ENCODE measurements around the gene FGF1.

The FGF1 gene

GRCh38 chr5:142680605-142681259 lies 5.2 kb downstream of the FGF1 start:
- Histone ChIP-seq H3K4me3 (ENCODE audit: low read depth, low read length) (no peak overlapping the region), H3K9me3 (ENCODE audit: control insufficient read depth, insufficient read depth, low read depth, low read length) (no peaks in the 10 kb centered on the region), H3K4me1 (ENCODE audit: control insufficient read depth, insufficient read depth, low read length) (no peaks in the 10 kb centered on the region), H3K27ac (ENCODE audit: extremely low read depth, low read depth, low read length) (no peak overlapping the region), H3K36me3 (ENCODE audit: control insufficient read depth in 2 of 2, insufficient read depth in 1 of 2, low read length in 2 of 2) (no peaks in the 10 kb centered on the region)
- ChIA-PET POLR2A (no interaction called here), CTCF (interaction anchor here (1.0 kb wide), 1 partner anchor 18 kb away, joined by 8 read pairs; no protein-coding TSS in a partner anchor)
- TF ChIP-seq ZFP37 (tag by site-specific recombination; IDR thresholded peaks at IDR 0.05) (no peak), ZNF302 (tag by site-specific recombination; IDR thresholded peaks at IDR 0.05; ENCODE audit: low read depth) (no peak), HOXA7 (CRISPR knock-in tag; IDR thresholded peaks at IDR 0.05; ENCODE audit: borderline replicate concordance) (no peak), ZSCAN18 (tag by site-specific recombination; IDR thresholded peaks at IDR 0.05) (no peak), ZNF248 (tag by site-specific recombination; IDR thresholded peaks at IDR 0.05) (no peak), PRDM10 (tag by site-specific recombination; IDR thresholded peaks at IDR 0.05) (0 out of 2 replicates have a peak, but pooled peaks have one; percentile 8), ZNF585B (tag by site-specific recombination; IDR thresholded peaks at IDR 0.05) (no peak), SCRT2 (tag by site-specific recombination; IDR thresholded peaks at IDR 0.05) (peak; percentile 70), KLF1 (tag by site-specific recombination; IDR thresholded peaks at IDR 0.05) (0 out of 2 replicates have a peak, but pooled peaks have one; percentile 32), AEBP2 (tag by site-specific recombination; IDR thresholded peaks at IDR 0.05; ENCODE audit: borderline replicate concordance) (no peak), ZNF501 (tag by site-specific recombination; IDR thresholded peaks at IDR 0.05) (no peak), ZNF354C (tag by site-specific recombination; IDR thresholded peaks at IDR 0.05; ENCODE audit: borderline replicate concordance, low read depth) (no peak), ZNF776 (tag by site-specific recombination; IDR thresholded peaks at IDR 0.05; ENCODE audit: borderline replicate concordance) (no peak), ZNF623 (tag by site-specific recombination; IDR thresholded peaks at IDR 0.05) (no peak), ZNF48 (tag by site-specific recombination; IDR thresholded peaks at IDR 0.05) (no peak), ZNF292 (tag by site-specific recombination; IDR thresholded peaks at IDR 0.05; ENCODE audit: borderline replicate concordance, low read depth) (no peak)

- Histone ChIP-seq H3K4me3 (ENCODE audit: low read depth, low read length) (no peak overlapping the region), H3K4me1 (ENCODE audit: control insufficient read depth, insufficient read depth, low read length) (no peaks in the 10 kb centered on the region), H3K27ac (ENCODE audit: extremely low read depth, low read depth, low read length) (no peak overlapping the region), H3K9me3 (ENCODE audit: control insufficient read depth, insufficient read depth, low read depth, low read length) (no peaks in the 10 kb centered on the region), H3K36me3 (ENCODE audit: control insufficient read depth in 2 of 2, insufficient read depth in 1 of 2, low read length in 2 of 2) (no peaks in the 10 kb centered on the region)
- TF ChIP-seq ZNF692 (tag by site-specific recombination; IDR thresholded peaks at IDR 0.05) (no peak), ZNF548 (tag by site-specific recombination; IDR thresholded peaks at IDR 0.05) (peak; percentile 93)
- CTCF ChIA-PET = no interaction called here
- POLR2A ChIA-PET = interaction anchor here (0.6 kb wide), 1 partner anchor 542 kb away, joined by 4 read pairs; no protein-coding TSS in a partner anchor
These were observed 6.1 kb downstream of the FGF1 start for GRCh38 chr5:142679744-142680143.
